SU-DHL-6 (cell line): Measurements from ENCODE around the gene DUS3L.

Source experiments
- H2AFZ ChIP-seq: fragments of 200-600 bp; sonication (generic); 2 replicates; pipeline ENCODE4 v1.6.1; 2014; ENCODE audit warnings: low read depth, mild to moderate bottlenecking, moderate library complexity, mixed read lengths, antibody characterized with exemption, low read length; ENCODE audit not compliant: severe bottlenecking
- H3F3A ChIP-seq: fragments of 200-600 bp; shearing (Covaris generic); 2 replicates; pipeline ENCODE4 v1.6.0; 2016; ENCODE audit warnings: antibody characterized with exemption, mild to moderate bottlenecking; ENCODE audit not compliant: insufficient read depth
- H3K27ac ChIP-seq: fragments of 200-600 bp; sonication (generic); 2 replicates; pipeline ENCODE4 v1.5.1; 2016; ENCODE audit warnings: low read depth, mild to moderate bottlenecking, low read length, moderate library complexity, mixed read lengths
- H3K27me3 ChIP-seq: fragments of 200-600 bp; sonication (generic), shearing (Covaris generic); 2 replicates; pipeline ENCODE4 v1.6.0; 2014; ENCODE audit warnings: mild to moderate bottlenecking, low read length
- H3K36me3 ChIP-seq: fragments of 200-600 bp; sonication (generic); 2 replicates; pipeline ENCODE4 v1.6.1; 2014; ENCODE audit warnings: mild to moderate bottlenecking, low read length, mixed read lengths
- H3K4me2 ChIP-seq: fragments of 300-600, 200-600 bp; shearing (Covaris generic), sonication (generic); 2 replicates; pipeline ENCODE4 v1.6.0; 2014; ENCODE audit warnings: low read length, low read depth, mild to moderate bottlenecking; ENCODE audit not compliant: poor library complexity, severe bottlenecking
- H3K4me3 ChIP-seq: fragments of 200-600 bp; sonication (generic); 2 replicates; pipeline ENCODE4 v1.5.1; 2014; ENCODE audit warnings: antibody characterized with exemption, low read length, mild to moderate bottlenecking, mixed read lengths; ENCODE audit not compliant: insufficient read depth, poor library complexity, severe bottlenecking
- H3K79me2 ChIP-seq: fragments of 200-600 bp; sonication (generic); 2 replicates; pipeline ENCODE4 v1.6.1; 2014; ENCODE audit warnings: mild to moderate bottlenecking, low read length, moderate library complexity; ENCODE audit not compliant: insufficient read depth
- H3K9ac ChIP-seq: fragments of 200-600 bp; sonication (generic); 2 replicates; pipeline ENCODE4 v1.7.0; 2014; ENCODE audit warnings: mild to moderate bottlenecking, low read length
- H3K9me2 ChIP-seq: fragments of 200-600 bp; sonication (generic); replicated peaks from 2 replicates; pipeline ENCODE4 v1.6.1; 2014; ENCODE audit warnings: low read length; ENCODE audit not compliant: insufficient read depth
- H3K9me3 ChIP-seq: fragments of 200-600 bp; sonication (generic); 2 replicates; pipeline ENCODE4 v1.6.1; 2014; ENCODE audit warnings: low read length, mixed read lengths; ENCODE audit not compliant: insufficient read depth
- H4K20me1 ChIP-seq: fragments of 200-600 bp; sonication (generic); 2 replicates; pipeline ENCODE4 v1.6.1; 2014; ENCODE audit warnings: low read depth, mild to moderate bottlenecking, antibody characterized with exemption, low read length, moderate library complexity, mixed read lengths
- EZH2phosphoT487 ChIP-seq: fragments of 200-600 bp; sonication (generic), shearing (Covaris generic); conservative IDR thresholded peaks from 2 replicates; pipeline ENCODE4 v1.6.1; 2018; ENCODE audit warnings: mild to moderate bottlenecking, antibody characterized with exemption, low read length, moderate library complexity, mixed read lengths
- TF ChIP-seq, protein P1 (sequence below): fragments of 200-600 bp; sonication (generic); IDR thresholded peaks from one replicate; pipeline ENCODE4 v1.5.1; 2017; ENCODE audit warnings: antibody characterized with exemption, mild to moderate bottlenecking, low read length, moderate library complexity; ENCODE audit not compliant: insufficient read depth, poor library complexity, severe bottlenecking

DUS3L gene

DNA sequence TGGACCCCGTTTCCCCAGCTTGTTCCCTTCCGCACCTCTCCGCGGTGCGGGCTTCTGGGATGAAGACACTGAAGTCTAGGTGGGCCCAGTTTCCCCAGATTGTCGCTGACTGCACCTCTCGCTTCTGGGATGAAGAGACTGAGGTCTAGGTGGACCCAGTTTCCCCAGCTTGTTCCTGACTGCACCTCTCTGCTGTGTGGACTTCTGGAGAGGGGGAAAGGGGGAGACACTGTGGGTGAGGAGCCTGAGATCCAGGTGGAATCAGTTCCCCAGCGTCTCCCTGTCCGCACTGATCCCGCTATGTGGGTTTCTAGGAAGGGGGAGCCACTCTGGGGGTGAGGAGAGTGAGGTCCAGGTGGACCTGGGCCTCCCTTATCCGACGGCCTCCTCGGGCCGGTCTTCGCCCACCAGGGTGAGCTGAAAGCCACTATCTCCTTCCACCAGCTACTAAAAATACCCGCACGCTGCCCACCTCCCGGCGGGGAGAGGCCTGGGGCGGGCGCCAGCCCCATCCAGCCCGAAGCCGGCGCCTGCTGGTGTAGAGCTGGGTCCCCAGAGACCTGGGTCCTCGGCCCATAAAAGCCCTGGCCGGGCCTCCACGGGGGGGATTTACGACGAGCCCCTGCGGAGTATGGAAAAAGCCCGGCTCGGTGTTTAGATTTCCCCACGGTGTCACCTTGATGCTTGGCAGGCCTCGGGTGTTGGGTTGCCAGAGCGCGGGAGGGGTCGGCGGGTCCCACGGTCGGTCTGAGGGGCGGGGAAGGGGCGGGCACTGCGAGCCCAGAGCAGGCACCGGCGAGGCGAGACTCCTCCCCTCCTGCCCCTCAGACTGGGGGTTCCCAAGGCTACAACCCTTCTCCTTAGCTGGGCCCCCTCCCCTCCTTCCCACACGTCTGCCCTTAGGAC, 38.0 kb upstream of the DUS3L start:
- Histone ChIP-seq H3F3A (no peaks in the 10 kb centered on the region), H3K4me2 (no peak overlapping the region), H2AFZ (no peak overlapping the region), H3K9me2 (no peaks in the 10 kb centered on the region), H3K27me3 (no peaks in the 10 kb centered on the region), H3K4me3 (no peak overlapping the region), H3K9ac (no peak overlapping the region), H3K79me2 (no peaks in the 10 kb centered on the region), H3K36me3 (no peaks in the 10 kb centered on the region), H4K20me1 (no peaks in the 10 kb centered on the region), H3K9me3 (no peaks in the 10 kb centered on the region), H3K27ac (no peak overlapping the region)
- TF ChIP-seq, protein P1, sequence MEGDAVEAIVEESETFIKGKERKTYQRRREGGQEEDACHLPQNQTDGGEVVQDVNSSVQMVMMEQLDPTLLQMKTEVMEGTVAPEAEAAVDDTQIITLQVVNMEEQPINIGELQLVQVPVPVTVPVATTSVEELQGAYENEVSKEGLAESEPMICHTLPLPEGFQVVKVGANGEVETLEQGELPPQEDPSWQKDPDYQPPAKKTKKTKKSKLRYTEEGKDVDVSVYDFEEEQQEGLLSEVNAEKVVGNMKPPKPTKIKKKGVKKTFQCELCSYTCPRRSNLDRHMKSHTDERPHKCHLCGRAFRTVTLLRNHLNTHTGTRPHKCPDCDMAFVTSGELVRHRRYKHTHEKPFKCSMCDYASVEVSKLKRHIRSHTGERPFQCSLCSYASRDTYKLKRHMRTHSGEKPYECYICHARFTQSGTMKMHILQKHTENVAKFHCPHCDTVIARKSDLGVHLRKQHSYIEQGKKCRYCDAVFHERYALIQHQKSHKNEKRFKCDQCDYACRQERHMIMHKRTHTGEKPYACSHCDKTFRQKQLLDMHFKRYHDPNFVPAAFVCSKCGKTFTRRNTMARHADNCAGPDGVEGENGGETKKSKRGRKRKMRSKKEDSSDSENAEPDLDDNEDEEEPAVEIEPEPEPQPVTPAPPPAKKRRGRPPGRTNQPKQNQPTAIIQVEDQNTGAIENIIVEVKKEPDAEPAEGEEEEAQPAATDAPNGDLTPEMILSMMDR = no peak
- no peak for TF ChIP-seq EZH2phosphoT487

DNA sequence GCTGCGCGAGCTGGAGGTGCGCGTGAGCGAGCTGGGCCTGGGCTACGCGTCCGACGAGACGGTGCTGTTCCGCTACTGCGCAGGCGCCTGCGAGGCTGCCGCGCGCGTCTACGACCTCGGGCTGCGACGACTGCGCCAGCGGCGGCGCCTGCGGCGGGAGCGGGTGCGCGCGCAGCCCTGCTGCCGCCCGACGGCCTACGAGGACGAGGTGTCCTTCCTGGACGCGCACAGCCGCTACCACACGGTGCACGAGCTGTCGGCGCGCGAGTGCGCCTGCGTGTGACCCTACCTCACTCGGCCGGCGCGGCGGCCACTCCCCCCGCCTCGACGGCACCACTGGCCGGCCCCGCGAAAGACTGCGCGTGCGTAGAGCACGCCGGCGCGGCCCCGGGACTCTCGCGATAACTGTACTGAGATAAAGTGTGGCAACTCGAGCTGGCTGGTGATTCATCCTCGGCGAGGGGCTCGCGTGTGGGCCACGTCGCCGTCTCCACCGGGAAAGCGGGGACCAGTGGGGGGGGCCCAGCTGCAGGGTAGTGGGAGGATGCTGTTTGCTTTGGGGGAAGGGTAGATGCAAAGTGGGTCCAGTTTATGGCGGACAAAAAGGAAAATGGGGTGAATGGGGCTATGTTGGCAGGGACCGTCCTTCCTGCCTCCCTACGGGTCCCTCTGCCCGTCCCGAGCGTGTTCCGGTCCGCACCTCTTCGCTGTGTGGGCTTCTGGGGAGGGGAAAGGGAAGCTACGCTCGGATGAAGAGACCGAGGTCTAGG, 37.1 kb upstream of the DUS3L start:
- Histone ChIP-seq H3K9me2 (no peaks in the 10 kb centered on the region), H2AFZ (no peak overlapping the region), H3K4me2 (no peak overlapping the region), H3K27ac (no peak overlapping the region), H3K36me3 (no peaks in the 10 kb centered on the region), H3K79me2 (no peaks in the 10 kb centered on the region), H3K9ac (no peak overlapping the region), H3F3A (no peaks in the 10 kb centered on the region), H3K4me3 (no peak overlapping the region), H4K20me1 (no peaks in the 10 kb centered on the region), H3K9me3 (no peaks in the 10 kb centered on the region), H3K27me3 (no peaks in the 10 kb centered on the region)
- no peak for TF ChIP-seq EZH2phosphoT487
- TF ChIP-seq, protein P1 = no peak

DNA sequence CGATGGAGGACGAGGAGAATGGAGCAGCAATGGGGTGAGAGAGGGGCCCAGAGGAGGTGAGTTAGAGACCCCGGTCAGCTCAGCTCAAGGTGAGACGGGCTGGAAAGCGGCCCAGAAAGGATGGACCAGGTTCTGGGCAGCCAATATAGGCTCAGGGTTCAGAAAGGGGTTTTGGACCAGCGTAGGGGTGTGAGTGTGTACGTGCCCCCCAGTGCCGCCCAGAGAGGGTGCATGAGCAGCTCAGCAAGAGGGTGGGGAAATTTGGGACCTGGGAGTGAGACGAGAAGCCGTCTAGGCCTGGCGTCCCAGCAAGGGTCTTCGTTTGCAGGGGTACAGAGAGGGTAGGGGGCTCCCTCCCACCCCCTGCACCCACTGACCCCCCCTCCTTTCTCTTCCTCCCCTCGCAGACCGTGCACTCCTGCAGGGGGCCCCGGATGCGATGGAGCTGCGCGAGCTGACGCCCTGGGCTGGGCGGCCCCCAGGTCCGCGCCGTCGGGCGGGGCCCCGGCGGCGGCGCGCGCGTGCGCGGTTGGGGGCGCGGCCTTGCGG, 36.5 kb upstream of the DUS3L start:
- TF ChIP-seq, protein P1 = no peak
- no peak for TF ChIP-seq EZH2phosphoT487
- H3F3A ChIP-seq = no peaks in the 10 kb centered on the region
- H3K9me3 ChIP-seq = no peaks in the 10 kb centered on the region
- H3K27me3 ChIP-seq = no peaks in the 10 kb centered on the region
- no peaks in the 10 kb centered on the region for H4K20me1 ChIP-seq
- H3K36me3 ChIP-seq = no peaks in the 10 kb centered on the region
- H3K4me2 ChIP-seq = no peak overlapping the region
- H3K4me3 ChIP-seq = no peak overlapping the region
- H3K79me2 ChIP-seq = no peaks in the 10 kb centered on the region
- H3K9ac ChIP-seq = no peak overlapping the region
- H3K27ac ChIP-seq = no peak overlapping the region
- no peak overlapping the region for H2AFZ ChIP-seq
- no peaks in the 10 kb centered on the region for H3K9me2 ChIP-seq
